HCT116 (cell line): ENCODE results near the gene LASP1NB.

Source experiments
- ATAC-seq: fragments of 200-7000 bp; cut with Tn5 transposase; 2 replicates; pipeline ENCODE4 v1.9.1; 2020; ENCODE audit warnings: mild to moderate bottlenecking, moderate library complexity
- BruUV-seq: library from RNA; stranded (reverse); fragments of 400-500 nt; replicated peaks from 2 replicates; lab custom pipeline; 2021; lab: Mats Ljungman, UMichigan
- CTCF ChIA-PET: fragments of 300-600 bp; sonication (Branson Sonifier 250); formaldehyde crosslinking; loops from one replicate; lab custom pipeline; 2021; ENCODE audit warnings: antibody characterized with exemption; lab: Charles Lee
- POLR2A ChIA-PET: fragments of 300-600, 350-600 bp; sonication (Branson Sonifier 250); formaldehyde crosslinking; loops from one replicate; lab custom pipeline; 2021; ENCODE audit warnings: antibody characterized with exemption; lab: Charles Lee
- RAD21 ChIA-PET, 2 experiments: fragments of 300-600 bp; sonication (Branson Sonifier 250); formaldehyde crosslinking; loops; one replicate each; lab custom pipeline; 2023; ENCODE audit warnings: low total read pairs in 2 of 2; ENCODE audit not compliant: uncharacterized antibody in 2 of 2, unreplicated experiment in 2 of 2, low non-redundant PET in 1 of 2; lab: Charles Lee
- DNase-seq: peaks from one replicate; pipeline ENCODE4 v3.0.0-alpha.2; 2010; ENCODE audit warnings: low read depth, low spot score
- H2AFZ ChIP-seq: fragments of 200-600 bp; shearing (Covaris generic), sonication (generic); 2 replicates; pipeline ENCODE4 v1.6.1; 2017; ENCODE audit warnings: low read depth, mixed run types, mixed read lengths, antibody characterized with exemption, low read length; ENCODE audit not compliant: poor library complexity, severe bottlenecking
- H3K27ac ChIP-seq: 2 replicates; pipeline ENCODE4 v1.5.1; 2012; ENCODE audit warnings: low read depth, low read length
- H3K27me3 ChIP-seq: fragments of 200-600 bp; sonication (generic); 2 replicates; pipeline ENCODE4 v1.6.1; 2016; ENCODE audit warnings: mixed run types, low read length, mixed read lengths; ENCODE audit not compliant: insufficient read depth
- H3K36me3 ChIP-seq, 2 experiments: fragments of 200-500 bp in 1 of 2; fragments of 200-600 bp in 1 of 2; sonication (Bioruptor generic) in 1 of 2; sonication (generic) in 1 of 2; 2 replicates each; pipeline versions ENCODE4 v1.5.1 to v1.6.1; 2014 to 2016; ENCODE audit warnings: low read length in 2 of 2, inconsistent platforms in 1 of 2, mixed read lengths in 1 of 2, mixed run types in 1 of 2; ENCODE audit not compliant: insufficient read depth in 2 of 2, control insufficient read depth in 1 of 2
- H3K4me1 ChIP-seq, 2 experiments: fragments of 200-600 bp in 1 of 2; sonication (generic) in 1 of 2; 2 replicates each; pipeline versions ENCODE4 v1.5.1 to v1.6.1; 2012 to 2017; ENCODE audit warnings: low read length in 2 of 2, inconsistent platforms in 1 of 2, mild to moderate bottlenecking in 1 of 2, mixed read lengths in 1 of 2, mixed run types in 1 of 2, moderate library complexity in 1 of 2; ENCODE audit not compliant: insufficient read depth in 2 of 2, control insufficient read depth in 1 of 2
- H3K4me2 ChIP-seq: fragments of 200-600 bp; sonication (generic); 2 replicates; pipeline ENCODE4 v1.6.1; 2017; ENCODE audit warnings: mixed run types, low read length, mixed read lengths
- H3K4me3 ChIP-seq, 2 experiments: fragments of 200-600 bp in 1 of 2; sonication (generic) in 1 of 2; replicated peaks in 1 of 2; 2 replicates each; pipeline ENCODE4 v1.5.1; 2011 to 2016; ENCODE audit warnings: low read length in 2 of 2, control low read depth in 1 of 2, low read depth in 1 of 2, mild to moderate bottlenecking in 1 of 2, mixed read lengths in 1 of 2, mixed run types in 1 of 2
- H3K79me2 ChIP-seq: fragments of 200-600 bp; sonication (generic); 2 replicates; pipeline ENCODE4 v1.6.1; 2017; ENCODE audit warnings: mild to moderate bottlenecking, mixed run types, low read length, moderate library complexity, mixed read lengths; ENCODE audit not compliant: insufficient read depth
- H3K9ac ChIP-seq: fragments of 200-600 bp; sonication (generic); 2 replicates; pipeline ENCODE4 v1.6.1; 2016; ENCODE audit warnings: low read length, mixed read lengths
- H3K9me2 ChIP-seq: fragments of 200-600 bp; sonication (generic), shearing (Covaris generic); 2 replicates; pipeline ENCODE4 v1.6.1; 2017; ENCODE audit warnings: mixed run types, mild to moderate bottlenecking, moderate library complexity; ENCODE audit not compliant: insufficient read depth
- H3K9me3 ChIP-seq, 2 experiments: fragments of 200-500 bp in 1 of 2; fragments of 200-600 bp in 1 of 2; sonication (Bioruptor generic) in 1 of 2; sonication (generic) in 1 of 2; 2 replicates each; pipeline ENCODE4 v1.6.1; 2014 to 2017; ENCODE audit warnings: low read length in 2 of 2, mixed read lengths in 2 of 2, inconsistent platforms in 1 of 2, low read depth in 1 of 2, mild to moderate bottlenecking in 1 of 2, mixed run types in 1 of 2, moderate library complexity in 1 of 2; ENCODE audit not compliant: control insufficient read depth in 1 of 2, insufficient read depth in 1 of 2
- H4K20me1 ChIP-seq: fragments of 200-600 bp; sonication (generic), shearing (Covaris generic); 2 replicates; pipeline ENCODE4 v1.6.1; 2017; ENCODE audit warnings: mixed run types, mild to moderate bottlenecking, moderate library complexity; ENCODE audit not compliant: insufficient read depth
- CEBPB ChIP-seq: IDR thresholded peaks from 2 replicates; pipeline ENCODE4 v1.6.1; 2012; ENCODE audit warnings: low read depth
- EGR1 ChIP-seq: IDR thresholded peaks from 2 replicates; pipeline ENCODE4 v1.6.1; 2012; ENCODE audit warnings: low read depth
- ELF1 ChIP-seq: IDR thresholded peaks from 2 replicates; pipeline ENCODE4 v1.6.1; 2012; ENCODE audit warnings: low read depth, borderline replicate concordance
- EZH2 ChIP-seq: fragments of 200-600 bp; sonication (generic); IDR thresholded peaks from 2 replicates; pipeline ENCODE4 v1.6.1; 2017; ENCODE audit warnings: antibody characterized with exemption, mixed run types
- EZH2phosphoT487 ChIP-seq: fragments of 200-600 bp; IDR thresholded peaks from 2 replicates; pipeline ENCODE4 v1.6.1; 2018; ENCODE audit warnings: antibody characterized with exemption, borderline replicate concordance
- JUND ChIP-seq: IDR thresholded peaks from 2 replicates; pipeline ENCODE4 v1.6.1; 2012
- RAD21 ChIP-seq: IDR thresholded peaks from 2 replicates; pipeline ENCODE4 v1.6.1; 2012; ENCODE audit warnings: low read depth, mild to moderate bottlenecking
- SIN3A ChIP-seq: IDR thresholded peaks from 2 replicates; pipeline ENCODE4 v1.6.1; 2012; ENCODE audit warnings: low read depth
- SRF ChIP-seq: IDR thresholded peaks from 2 replicates; pipeline ENCODE4 v1.6.1; 2012; ENCODE audit warnings: low read depth
- TCF7L2 ChIP-seq: IDR thresholded peaks from 2 replicates; pipeline ENCODE4 v1.7.0; 2011; ENCODE audit warnings: borderline replicate concordance, inconsistent platforms; ENCODE audit not compliant: insufficient read depth, insufficient read length; ENCODE audit errors: extremely low read depth
- YY1 ChIP-seq: IDR thresholded peaks from 2 replicates; pipeline ENCODE4 v1.6.1; 2011; ENCODE audit warnings: low read length, low read depth, moderate library complexity, mild to moderate bottlenecking; ENCODE audit not compliant: insufficient replicate concordance; ENCODE audit errors: extremely low read depth
- ZFX ChIP-seq: fragments of 450-650 bp; IDR thresholded peaks from 2 replicates; pipeline ENCODE4 v1.6.1; 2017
- ZNF274 ChIP-seq: fragments of 200-500 bp; sonication (Bioruptor generic); IDR thresholded peaks from 2 replicates; pipeline ENCODE4 v1.6.1; 2014; ENCODE audit warnings: mild to moderate bottlenecking, low read depth, low read length, inconsistent platforms
- intact Hi-C: fragments of 100-400 bp; cut with micrococcal nuclease; formaldehyde crosslinking; loops from 2 replicates; pipeline ENCODE4 v1.10.0; 2022
- TF ChIP-seq, protein P1 (sequence below): IDR thresholded peaks from 2 replicates; pipeline ENCODE4 v1.6.1; 2012; ENCODE audit warnings: low read depth
- TF ChIP-seq, protein P2 (sequence below), 3 experiments: fragments of 200-600 bp in 1 of 3; sonication (generic) in 1 of 3; IDR thresholded peaks in 2 of 3; conservative IDR thresholded peaks in 1 of 3; 2 replicates each; pipeline ENCODE4 v1.5.1; 2012 to 2017; ENCODE audit warnings: low read depth in 2 of 3, low read length in 2 of 3, antibody characterized with exemption in 1 of 3, borderline replicate concordance in 1 of 3, control low read depth in 1 of 3, mild to moderate bottlenecking in 1 of 3, mixed read lengths in 1 of 3, mixed run types in 1 of 3, moderate library complexity in 1 of 3; ENCODE audit not compliant: insufficient read depth in 1 of 3
- TF ChIP-seq, protein P3 (sequence below): IDR thresholded peaks from 2 replicates; pipeline ENCODE4 v1.6.1; 2012

Gene LASP1NB

DNA sequence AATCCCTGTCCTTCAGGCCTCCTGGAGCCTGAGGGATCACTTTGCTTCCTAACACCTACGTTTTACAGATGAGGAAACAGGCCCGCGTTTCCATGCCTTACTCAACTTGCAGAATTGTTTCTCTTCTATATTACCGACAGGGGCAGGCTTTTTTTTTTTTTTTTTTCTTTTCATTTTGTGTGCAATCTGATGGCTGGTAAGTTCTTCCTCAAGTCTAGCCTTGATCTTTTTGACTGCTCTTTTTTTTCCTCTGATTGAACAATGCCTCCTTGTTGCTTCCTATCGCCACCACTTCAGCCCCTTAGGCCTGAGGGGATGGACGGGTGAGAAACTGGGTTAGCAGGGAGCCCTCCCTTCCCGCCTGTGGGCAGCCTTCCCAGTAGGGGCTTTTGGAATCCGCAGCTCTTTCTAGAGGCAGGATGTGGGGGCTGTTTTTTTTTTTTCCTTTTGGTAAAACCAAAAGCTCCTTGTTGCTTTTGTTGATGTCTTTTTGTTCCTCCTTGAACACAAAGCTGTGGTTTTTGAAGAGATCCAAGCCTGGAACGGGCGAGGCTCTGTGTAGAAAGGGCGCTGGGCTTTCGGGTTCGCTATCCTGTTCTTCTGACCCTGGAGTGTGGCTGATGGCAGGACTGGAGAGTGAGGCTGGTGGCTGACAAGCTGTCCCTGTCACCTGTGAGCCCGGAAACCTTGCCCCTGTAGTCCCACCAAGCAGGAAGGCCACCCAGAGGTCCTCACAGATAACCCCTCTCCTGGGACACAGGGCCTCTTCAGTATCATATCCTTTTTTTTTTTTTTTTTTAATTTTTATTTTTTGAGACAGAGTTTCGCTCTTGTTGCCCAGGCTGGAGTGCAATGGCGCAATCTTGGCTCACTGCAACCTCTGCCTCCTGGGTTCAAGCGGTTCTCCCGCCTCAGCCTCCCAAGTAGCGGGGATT lies 41.6 kb upstream of the LASP1NB start:
- ATAC-seq (no peak), DNase-seq (no peak)
- Histone ChIP-seq H3K9me3 (no peaks in the 10 kb centered on the region), H3K27ac (no peak overlapping the region), H2AFZ (no peak overlapping the region), H3K36me3 (peaks cover 14 to 28% of the 10 kb centered on the region in 2 experiments; a peak in 3 of 4 replicates), H4K20me1 (no peaks in the 10 kb centered on the region), H3K4me1 (peaks cover 28 to 51% of the 10 kb centered on the region in 2 experiments), H3K4me2 (no peak overlapping the region), H3K27me3 (no peaks in the 10 kb centered on the region), H3K9ac (no peak overlapping the region), H3K79me2 (peaks cover 98% of the 10 kb centered on the region), H3K9me2 (no peaks in the 10 kb centered on the region), H3K4me3 (no peak overlapping the region)
- no TSS peak for BruUV-seq
- POLR2A ChIA-PET, result no interaction called here
- intact Hi-C loops, result no loop called here
- TF ChIP-seq SIN3A (no peak), JUND (no peak), EGR1 (no peak), ZNF274 (no peak), TCF7L2 (no peak), CEBPB (no peak), EZH2phosphoT487 (no peak), SRF (no peak), ZFX (no peak), YY1 (no peak), RAD21 (no peak), ELF1 (no peak), EZH2 (no peak)
- TF ChIP-seq, protein P1, sequence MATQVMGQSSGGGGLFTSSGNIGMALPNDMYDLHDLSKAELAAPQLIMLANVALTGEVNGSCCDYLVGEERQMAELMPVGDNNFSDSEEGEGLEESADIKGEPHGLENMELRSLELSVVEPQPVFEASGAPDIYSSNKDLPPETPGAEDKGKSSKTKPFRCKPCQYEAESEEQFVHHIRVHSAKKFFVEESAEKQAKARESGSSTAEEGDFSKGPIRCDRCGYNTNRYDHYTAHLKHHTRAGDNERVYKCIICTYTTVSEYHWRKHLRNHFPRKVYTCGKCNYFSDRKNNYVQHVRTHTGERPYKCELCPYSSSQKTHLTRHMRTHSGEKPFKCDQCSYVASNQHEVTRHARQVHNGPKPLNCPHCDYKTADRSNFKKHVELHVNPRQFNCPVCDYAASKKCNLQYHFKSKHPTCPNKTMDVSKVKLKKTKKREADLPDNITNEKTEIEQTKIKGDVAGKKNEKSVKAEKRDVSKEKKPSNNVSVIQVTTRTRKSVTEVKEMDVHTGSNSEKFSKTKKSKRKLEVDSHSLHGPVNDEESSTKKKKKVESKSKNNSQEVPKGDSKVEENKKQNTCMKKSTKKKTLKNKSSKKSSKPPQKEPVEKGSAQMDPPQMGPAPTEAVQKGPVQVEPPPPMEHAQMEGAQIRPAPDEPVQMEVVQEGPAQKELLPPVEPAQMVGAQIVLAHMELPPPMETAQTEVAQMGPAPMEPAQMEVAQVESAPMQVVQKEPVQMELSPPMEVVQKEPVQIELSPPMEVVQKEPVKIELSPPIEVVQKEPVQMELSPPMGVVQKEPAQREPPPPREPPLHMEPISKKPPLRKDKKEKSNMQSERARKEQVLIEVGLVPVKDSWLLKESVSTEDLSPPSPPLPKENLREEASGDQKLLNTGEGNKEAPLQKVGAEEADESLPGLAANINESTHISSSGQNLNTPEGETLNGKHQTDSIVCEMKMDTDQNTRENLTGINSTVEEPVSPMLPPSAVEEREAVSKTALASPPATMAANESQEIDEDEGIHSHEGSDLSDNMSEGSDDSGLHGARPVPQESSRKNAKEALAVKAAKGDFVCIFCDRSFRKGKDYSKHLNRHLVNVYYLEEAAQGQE, result no peak
- TF ChIP-seq, protein P2, sequence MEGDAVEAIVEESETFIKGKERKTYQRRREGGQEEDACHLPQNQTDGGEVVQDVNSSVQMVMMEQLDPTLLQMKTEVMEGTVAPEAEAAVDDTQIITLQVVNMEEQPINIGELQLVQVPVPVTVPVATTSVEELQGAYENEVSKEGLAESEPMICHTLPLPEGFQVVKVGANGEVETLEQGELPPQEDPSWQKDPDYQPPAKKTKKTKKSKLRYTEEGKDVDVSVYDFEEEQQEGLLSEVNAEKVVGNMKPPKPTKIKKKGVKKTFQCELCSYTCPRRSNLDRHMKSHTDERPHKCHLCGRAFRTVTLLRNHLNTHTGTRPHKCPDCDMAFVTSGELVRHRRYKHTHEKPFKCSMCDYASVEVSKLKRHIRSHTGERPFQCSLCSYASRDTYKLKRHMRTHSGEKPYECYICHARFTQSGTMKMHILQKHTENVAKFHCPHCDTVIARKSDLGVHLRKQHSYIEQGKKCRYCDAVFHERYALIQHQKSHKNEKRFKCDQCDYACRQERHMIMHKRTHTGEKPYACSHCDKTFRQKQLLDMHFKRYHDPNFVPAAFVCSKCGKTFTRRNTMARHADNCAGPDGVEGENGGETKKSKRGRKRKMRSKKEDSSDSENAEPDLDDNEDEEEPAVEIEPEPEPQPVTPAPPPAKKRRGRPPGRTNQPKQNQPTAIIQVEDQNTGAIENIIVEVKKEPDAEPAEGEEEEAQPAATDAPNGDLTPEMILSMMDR (IDR thresholded peaks at IDR 0.05 in 2 of 3, conservative IDR thresholded peaks at IDR 0.05 in 1 of 3; ENCODE audit: borderline replicate concordance in 1 of 3, insufficient read depth in 1 of 3, low read depth in 2 of 3, low read length in 2 of 3), result no peak
- TF ChIP-seq, protein P3, sequence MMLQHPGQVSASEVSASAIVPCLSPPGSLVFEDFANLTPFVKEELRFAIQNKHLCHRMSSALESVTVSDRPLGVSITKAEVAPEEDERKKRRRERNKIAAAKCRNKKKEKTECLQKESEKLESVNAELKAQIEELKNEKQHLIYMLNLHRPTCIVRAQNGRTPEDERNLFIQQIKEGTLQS, result no peak
- RAD21 ChIA-PET, result no interaction called here
- CTCF ChIA-PET, result no interaction called here
